Head of caudate nucleus (tissue), 42 donors: Measurements from ENCODE around the gene MX2.

Experiments used
- DNase-seq, 42 donors: peaks; one replicate each; pipeline versions ENCODE4 v3.0.0 to v3.0.0-alpha.2; 2020 to 2021; ENCODE audit warnings: mixed read lengths in 7 of 42
- intact Hi-C: fragments of 100-400 bp; cut with DNase I; formaldehyde crosslinking; loops from one replicate; pipeline ENCODE4 v1.15.0; 2022

The MX2 gene

GRCh38 chr21:41442481-41443186 lies 80.8 kb downstream of the MX2 start:
- intact Hi-C loops = no loop called here
- peak in 1 of 42 donors; percentile 0 for DNase-seq

GRCh38 chr21:41443562-41443961 lies 81.7 kb downstream of the MX2 start:
- intact Hi-C loops = no loop called here
- peak in 1 of 42 donors; percentile 6 for DNase-seq

GRCh38 chr21:41444703-41445464 lies 83.1 kb downstream of the MX2 start:
- peak in 1 of 42 donors; percentile 1 for DNase-seq
- intact Hi-C loops = no loop called here

DNA sequence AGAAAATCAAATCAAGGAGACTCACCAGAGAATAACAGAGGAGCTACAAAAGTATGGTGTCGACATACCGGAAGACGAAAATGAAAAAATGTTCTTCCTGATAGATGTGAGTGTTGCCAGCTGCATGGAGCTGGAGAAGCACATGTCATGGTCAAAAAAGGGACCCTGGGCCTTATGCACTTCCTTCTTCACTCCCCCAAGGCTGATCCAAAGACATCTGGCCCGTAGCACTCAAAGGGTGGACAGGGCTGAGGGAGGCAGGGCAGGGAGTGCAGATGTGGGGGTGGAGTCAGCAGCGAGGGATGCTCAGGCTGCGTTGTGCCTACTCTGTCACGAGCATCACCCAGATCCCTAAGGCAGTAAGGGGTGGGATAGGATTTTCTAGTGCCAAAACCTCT lies 83.6 kb downstream of the MX2 start:
- intact Hi-C loops = no loop called here
- no peak for DNase-seq

DNA sequence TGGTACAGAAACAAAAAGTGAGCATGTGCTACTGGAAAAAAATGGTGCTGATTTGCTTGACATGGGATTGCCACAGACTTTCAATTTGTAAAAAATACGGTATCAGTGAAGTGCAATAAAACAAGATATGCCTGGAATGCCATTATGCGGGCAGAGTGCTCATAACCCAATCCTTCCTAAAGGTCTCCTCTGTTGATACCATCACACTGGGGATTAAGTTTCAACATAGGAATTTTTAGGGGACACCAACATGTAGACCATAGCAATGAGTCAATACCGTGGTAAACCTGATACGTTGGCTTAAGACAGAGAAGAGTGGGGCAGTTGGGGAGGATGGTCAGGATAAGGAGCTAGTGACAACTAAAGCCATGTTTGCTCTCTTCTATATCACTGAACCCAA lies 84.8 kb downstream of the MX2 start:
- no peak for DNase-seq
- intact Hi-C loops = no loop called here

GRCh38 chr21:41447356-41447755 lies 85.5 kb downstream of the MX2 start:
- intact Hi-C loops = no loop called here
- peak in 1 of 42 donors; percentile 1 for DNase-seq

GRCh38 chr21:41449613-41450012 lies 87.8 kb downstream of the MX2 start:
- peak in 1 of 42 donors; percentile 7 for DNase-seq
- intact Hi-C loops = no loop called here

- peak in 1 of 42 donors; percentile 13 for DNase-seq
These were observed 90.2 kb downstream of the MX2 start for GRCh38 chr21:41451753-41452676.

DNA sequence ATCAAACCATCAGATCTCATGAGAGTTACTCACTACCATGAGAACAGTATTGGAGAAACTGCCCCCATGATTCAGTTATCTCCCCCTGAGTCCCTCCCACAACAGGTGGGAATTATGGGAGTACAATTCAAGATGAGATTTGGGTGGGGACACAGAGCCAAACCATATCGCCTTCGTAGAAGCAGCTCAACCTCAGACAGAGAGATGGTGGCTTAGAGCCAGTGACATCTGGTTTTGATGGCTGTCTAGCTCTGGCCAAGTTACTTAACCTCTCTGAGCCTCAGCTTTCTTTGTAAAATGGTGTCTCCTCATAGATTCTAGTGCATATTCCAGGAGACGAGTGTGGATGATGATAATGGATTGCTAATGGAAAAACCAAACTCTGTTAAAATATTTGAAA lies 91.4 kb downstream of the MX2 start:
- DNase-seq = no peak
- intact Hi-C loops = no loop called here

More at GRCh38 chr21:41451753-41452676, 90.2 kb downstream of the MX2 start:
- intact Hi-C loops = no loop called here

DNA sequence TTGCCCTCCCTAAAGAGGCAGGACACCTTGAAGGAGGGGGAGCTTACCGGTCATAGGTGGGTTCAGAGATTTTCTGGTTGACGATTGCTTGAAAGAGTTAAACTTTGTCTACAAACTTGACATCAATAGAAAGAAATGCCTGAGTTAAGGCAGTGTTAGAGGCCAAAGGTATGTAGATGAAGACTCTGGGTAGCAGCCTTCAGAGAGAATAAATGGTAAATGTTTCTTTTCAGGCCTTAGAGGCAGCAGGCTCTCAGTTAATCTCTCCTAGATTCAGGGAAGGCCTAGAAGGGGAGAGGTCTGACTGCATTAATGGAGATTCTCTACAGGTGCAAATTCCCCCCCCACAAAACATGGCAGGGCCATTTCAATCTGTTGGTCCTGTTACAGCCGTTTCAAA lies 91.9 kb downstream of the MX2 start:
- peak in 1 of 42 donors; percentile 1 for DNase-seq
- intact Hi-C loops = no loop called here

DNA sequence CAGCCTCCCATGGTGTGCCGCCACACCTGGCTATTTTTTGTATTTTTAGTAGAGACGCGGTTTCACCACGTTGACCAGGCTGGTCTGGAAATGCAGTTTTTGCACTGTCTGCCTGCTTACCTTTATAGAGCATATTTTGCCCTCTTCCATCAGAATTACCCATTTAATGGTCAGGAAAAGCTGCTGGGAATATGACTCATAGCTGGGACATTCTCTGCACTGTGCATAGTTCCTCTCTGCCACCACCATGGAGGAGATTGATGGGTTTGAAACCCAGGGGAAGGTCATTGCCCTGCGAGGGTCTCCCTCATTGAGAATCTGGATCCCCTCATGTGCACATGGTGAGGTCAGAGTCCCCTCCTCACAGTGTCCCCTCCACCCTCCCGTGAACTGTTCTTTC lies 96.3 kb downstream of the MX2 start:
- no peak for DNase-seq
- intact Hi-C loops = no loop called here

GRCh38 chr21:41458559-41458958 lies 96.7 kb downstream of the MX2 start:
- DNase-seq = no peak
- intact Hi-C loops = no loop called here
